ENCODE measurements around the gene WDFY4.

WDFY4 gene

DNA sequence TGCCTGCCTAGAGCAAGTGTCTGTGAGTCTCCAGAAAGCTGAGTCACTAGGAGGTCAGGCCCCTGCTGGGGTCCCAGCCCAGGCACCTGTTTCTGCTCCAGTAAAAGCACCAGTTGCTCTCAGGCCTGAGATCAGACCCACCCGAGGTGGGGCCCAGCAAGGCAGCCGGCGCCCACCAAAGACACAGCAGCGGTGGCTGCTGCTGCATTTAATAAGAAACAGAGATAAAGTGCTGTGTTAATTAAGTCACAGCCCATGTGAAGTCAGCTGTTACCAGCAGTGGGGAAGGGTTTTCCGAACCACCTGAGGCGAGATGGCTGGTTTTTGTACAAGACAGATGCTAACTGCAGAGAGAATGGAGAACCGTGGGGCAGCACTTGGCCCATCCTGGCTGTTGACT, 267.0 kb downstream of the WDFY4 start:
- DNase-seq, result no peak

DNA sequence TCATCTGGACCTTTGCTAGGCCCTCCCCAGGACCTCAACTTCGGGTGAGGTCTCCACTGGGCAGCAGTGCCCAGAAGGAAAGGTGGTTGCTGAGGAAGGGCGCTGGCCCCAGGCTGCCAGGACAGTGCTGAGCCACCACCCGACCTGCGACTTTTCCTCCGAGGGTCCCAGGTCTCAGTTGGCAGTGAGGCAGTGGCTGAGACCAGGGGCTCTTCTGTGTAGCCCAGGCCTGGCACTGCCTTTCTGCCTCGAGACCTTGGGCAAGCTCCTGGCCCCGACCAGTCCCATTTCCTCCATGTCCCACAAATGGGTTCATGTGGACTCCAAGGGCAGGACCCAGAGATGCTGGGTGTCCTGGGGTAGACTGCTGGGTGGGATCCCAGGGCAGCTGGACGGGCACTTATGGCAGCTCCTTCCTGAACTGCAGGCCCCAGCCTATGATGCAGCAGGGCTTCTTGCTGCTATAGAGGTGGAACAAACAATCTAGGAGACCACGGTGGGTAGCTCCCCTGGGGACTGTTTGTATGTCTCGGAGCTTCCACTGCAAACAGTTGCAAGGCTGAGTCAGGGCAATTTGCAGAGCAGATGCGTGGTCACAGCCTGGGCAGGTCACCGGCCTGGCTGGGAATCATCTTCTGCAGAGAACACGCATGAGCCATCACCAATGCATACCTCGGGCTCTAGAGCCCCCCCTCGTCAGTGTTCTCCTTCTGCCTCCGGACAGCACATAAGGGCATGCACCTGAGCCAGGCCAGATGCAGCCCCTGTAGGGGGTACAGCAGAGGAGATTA, 272.9 kb downstream of the WDFY4 start:
- DNase-seq, result no peak

DNA sequence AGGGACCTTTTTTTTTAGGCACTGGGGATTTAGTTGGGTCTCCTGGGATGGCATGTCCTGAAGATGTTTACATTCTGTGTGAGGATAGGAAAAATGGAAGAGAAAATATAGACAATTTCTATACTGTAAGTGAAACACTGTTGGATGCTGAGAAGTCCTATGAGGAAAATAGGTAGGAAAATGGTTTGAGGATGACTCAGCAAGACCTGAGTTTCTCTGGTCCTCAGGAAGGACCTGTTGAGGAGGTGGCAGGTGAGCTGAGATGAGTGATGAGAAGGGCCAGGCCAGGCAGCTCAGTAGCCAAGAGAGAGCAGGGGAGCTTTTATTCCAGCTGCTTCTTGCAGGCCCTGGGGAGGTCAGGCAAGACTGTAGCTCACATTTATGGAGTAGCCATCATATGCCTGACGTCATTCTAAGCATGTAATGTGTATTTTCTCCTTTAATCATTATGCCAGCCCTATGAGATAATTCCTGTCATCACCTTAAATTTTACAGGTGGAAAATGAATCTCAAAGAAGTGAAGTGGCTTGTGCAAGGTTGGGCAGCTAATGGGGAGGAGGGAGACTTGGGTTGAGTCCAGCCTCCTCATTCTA, 274.0 kb downstream of the WDFY4 start:
- no peak for DNase-seq

DNA sequence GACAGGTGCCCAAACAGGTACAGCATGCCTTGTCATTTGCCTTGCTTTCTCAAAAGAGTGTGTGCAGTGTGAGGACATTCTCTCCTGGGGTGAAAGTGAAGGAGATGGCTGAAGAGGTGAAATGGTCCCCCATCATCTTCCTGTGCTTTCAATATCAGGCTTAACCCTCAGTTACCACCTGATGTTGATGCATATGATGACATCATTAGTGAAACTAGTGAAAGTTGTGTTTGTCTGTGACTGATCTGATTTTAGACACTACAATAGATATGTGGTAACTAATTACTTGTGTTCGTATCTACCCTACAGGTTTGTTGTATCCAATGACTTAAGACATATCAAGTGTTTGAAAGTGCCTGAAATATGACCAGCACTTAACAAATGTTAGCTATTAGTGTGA, 279.4 kb downstream of the WDFY4 start:
- DNase-seq, result no peak

DNA sequence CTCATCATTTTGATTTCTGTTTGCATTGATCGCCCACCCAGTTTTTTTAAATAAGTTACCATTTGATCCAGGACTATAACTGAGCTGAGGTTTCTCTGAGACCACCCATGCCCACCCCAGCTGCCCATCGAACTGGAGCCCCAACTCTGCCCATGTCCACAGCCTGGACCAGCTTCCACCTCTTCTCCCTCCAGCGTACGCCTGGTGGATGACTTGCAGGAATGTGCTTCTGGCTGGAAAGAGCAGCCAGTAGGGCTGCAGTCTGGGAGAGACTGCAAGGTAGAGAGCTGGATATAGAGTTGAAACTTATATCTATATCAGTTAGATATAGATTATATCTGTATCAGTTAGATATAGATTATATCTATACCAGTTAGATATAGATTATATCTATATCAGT, 280.8 kb downstream of the WDFY4 start:
- no peak for DNase-seq

DNA sequence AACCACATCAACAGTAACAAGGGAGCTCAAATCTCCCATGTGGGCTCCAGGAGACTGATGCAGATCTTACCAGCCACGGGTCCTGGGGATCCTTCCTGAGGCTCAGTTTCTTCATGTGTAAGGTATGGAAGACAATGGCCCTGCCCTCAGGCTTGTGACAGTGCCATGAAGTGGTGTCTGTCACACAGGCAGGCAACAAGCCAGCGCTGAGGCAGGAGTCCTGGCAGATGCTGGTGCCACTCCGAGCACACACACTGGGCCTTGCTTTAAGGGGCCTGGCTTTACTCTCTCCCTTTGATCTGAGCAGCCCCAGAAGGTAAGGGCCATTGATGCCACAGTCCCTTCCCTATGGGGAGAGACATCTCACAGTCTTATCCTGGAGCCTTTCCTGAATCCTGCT, 283.4 kb downstream of the WDFY4 start:
- DNase-seq, result no peak

DNA sequence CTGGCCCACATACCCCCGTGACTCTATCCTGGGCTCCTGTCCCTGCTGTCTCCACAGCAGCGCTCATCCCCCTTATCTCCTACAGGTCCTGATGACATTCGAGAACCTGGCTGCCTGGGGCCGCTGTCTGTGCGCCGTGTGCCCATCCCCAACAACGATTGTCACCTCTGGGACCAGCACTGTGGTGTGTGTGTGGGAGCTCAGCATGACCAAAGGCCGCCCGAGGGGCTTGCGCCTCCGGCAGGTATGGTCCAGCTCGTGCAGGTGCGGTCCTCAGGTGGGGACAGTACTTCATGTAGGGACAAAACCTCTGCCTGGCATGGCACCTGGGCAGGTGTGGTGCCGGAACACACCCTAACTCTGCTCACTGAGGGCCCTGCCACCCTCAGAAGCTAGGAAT, 285.4 kb downstream of the WDFY4 start:
- DNase-seq, result no peak

DNA sequence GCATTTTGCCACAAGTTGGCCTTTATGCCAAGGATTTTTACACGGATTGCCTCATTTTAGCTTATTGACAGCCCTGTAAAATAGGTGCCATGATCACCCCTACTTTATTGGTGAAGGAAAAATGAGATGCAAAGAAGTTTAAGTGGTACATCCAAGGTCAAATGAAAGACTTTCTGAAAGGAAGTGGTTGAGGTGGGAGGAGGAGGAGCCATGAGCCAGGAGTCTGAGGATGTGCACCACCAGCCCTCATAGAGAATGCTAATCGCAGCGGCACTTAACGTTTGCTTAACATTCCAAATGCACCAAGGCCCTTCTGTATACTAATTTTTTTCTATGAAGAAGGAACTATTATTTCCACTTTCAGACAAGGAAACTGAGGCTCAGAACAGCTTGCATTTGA, 286.0 kb downstream of the WDFY4 start:
- no peak for DNase-seq

DNA sequence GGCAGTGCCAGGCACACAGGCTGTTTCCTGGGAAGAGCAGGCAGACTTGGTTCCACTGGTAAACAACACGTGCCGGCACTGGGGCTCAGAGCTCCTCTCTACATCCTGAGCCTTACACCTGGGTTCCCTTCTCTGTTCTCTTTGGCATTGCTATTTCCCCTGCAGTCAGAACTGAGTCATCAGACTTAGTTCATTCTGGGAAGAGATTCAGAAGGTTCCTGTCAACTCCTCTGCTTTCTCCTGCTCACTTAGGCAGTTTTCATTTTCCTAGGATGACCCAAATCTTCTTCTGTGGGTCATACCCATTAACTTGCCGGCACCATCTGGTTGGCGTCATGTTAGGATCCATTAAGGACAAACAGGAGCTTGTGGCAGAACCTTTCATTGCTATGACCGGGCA, 288.4 kb downstream of the WDFY4 start:
- DNase-seq, result no peak

DNA sequence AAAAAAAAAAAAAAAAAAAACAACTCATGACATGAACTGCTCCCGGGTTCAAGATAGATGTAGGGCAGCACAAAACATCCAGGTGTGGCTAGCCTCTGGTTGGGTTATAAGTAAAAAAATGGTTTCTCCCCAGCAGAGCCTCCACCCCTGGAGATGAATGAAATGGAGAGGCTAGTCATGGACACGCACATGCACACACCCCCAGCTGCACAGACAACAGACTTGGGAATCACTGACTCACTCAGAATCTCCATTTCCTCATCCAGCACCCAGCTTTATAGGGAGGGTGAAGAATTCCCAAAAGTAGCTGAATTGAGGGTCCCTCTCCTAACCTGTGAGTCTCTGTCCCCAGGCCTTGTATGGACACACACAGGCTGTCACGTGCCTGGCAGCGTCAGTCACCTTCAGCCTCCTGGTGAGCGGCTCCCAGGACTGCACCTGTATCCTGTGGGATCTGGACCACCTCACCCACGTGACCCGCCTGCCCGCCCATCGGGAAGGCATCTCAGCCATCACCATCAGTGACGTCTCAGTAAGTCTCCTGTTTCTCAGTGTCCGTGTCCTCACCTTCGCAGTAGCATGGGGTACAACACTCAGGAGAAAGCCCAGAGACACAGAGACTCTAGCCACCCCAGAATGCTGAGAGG, 290.0 kb downstream of the WDFY4 start:
- DNase-seq, result no peak

DNA sequence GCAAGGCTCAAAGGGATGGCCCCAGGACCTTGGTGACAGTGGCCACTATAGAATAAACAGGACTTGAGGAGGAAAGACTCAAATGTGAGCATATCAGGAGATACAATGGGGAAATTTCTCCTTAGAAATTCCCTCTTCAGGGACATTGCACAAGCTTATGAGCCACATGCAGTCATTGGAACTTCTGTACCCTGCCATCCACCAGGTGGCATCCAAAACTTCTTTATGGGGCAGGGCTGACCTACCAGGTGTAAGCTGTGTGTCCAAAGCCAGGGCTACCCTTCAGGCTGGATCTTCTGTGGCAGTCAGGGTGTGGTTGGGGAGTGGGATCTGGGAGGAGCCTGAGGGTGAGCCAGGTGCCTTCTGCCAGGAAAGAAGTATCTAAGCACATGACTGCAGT, 291.5 kb downstream of the WDFY4 start:
- peak; percentile 35 for DNase-seq

DNA sequence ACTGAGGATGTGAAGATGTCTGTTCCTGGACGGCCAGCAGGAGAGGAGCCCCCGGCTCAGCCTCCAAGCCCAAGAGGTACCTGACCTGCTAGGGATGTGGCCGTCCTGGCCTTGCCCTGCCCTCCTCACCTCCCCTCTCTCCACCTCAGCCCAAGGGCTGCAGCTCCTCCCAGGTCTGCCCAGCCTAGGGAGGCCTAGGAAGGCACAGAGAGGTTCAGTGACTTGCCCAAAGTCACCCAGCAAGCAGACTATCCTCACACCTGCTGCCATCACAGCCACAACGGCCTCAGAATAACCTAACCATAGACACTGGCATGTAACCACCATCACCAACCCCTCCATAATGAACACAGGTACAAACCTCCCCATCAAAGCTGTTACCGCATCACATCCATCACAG, 293.6 kb downstream of the WDFY4 start:
- DNase-seq, result no peak

DNA sequence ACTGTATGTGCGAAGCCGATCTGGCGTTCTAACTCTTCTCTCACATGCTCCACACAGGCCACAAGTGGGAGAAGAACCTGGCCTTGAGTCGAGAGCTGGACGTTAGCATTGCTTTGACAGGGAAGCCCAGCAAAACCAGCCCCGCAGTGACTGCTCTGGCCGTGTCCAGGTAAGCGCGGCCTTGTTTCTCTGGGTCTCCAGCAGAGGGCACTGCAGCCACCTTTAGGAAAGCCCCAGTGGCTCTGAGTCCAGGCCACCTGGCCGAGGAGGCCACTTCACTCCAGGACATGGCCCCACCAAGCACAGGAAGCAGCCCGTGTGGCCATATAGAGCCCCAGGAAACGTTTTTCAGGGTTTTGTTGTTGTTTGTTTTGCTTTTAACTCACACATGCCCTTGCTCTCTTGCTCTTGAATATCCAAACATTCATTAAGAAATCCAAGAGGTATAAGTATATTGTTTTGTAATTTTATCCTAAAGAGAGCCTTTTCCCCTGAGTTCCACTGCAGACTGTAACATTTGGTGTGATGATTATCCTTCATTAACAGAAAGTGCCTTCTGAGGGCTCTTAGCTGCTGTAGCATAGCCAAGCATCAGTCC, 296.7 kb downstream of the WDFY4 start:
- peak; percentile 46 for DNase-seq

DNA sequence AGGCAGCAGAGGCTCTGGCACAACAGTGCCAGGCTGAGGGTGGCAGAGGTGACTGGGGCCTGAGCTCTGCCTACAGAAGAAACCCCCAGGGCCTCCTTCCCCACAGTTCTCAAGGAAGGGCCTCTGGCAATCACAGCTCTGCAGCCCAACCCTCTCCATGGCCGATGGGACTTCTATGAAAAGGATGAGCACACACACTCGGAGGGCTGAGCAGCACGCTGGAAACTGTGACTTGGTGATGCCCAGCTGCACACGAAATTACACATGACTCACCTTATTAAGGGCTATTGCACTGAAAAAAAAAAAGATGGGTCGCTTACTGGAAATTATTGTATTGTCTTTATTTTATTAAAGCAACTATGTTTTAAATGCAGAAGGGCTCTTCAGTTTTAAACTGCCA, 297.9 kb downstream of the WDFY4 start:
- DNase-seq, result no peak

DNA sequence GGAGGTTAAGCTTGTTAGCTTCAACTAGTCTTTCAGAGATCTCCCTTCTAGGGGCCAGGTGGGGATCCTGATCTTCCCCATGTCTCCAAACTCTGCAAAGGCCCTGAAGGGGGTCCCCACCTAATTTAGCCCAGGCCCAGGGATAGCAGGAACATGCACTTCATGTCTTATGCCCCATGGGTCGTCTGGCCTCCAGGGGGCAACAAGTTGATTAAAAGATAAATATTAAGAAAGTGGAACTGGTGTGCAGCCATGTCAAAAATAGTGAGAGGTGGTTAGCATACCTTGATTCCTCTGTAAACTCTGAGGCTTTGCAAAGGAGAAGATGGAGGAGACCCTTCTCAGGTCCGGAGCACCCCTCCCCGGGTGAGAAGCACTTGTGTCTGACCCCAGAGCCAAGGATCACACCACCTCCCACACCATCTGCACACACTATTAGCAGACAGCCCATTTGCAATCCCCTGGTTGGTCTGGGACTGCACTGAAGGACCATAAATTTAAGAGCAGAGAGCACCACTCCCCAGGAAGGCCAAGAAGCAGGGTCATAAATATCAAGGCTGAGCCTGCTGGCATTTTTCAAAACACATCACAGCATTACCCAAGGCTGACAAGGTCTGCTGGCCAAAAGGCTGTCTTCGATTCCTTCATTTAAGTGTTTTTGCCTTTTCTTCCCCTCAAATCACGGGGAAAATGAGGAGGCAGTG, 299.1 kb downstream of the WDFY4 start:
- DNase-seq, result no peak

DNA sequence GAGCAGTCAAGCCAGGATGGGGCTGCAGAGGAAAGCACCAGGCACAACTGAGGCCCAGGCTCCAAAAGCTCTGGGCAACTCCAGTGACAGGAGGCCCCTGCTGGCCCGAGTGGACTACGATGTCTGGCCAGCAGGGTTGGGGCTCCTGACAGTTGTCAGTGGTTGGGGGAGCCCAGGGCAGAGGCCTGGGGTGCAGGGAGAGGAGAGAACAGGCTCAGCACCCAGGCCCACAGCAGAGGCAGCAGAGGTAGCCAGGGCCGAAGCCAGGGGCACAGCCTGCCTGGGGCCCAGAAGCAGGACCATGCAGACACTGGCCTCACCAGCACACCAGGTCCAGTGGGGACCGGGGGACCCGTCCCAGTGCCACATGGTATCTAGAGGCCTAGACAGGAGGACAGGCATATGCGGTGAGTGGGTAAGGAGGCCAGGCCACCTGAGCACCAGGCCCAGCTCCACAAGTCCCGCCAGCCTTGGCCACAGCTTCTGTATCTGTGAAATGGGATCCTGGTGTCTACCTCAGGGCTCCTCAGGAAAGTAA, 301.0 kb downstream of the WDFY4 start:
- no peak for DNase-seq

DNA sequence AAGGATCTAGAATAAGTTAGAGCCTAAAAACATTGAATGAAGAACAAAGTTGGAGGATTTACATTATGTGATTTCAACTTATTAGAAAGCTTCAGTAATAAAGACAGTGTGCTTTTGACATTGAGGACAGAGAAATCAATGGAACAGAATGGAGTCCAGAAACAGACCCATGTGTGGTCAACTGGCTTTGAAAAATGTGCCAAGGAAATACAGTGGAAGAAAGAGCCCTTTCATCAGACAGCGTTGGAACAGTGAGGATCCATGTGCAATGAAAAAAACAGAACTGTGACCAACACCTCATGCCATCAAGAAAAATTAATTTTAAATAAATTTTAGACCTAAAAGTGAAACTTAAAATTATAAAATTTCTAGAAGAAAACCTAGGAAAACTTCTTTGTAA, 305.6 kb downstream of the WDFY4 start:
- no peak for DNase-seq

DNA sequence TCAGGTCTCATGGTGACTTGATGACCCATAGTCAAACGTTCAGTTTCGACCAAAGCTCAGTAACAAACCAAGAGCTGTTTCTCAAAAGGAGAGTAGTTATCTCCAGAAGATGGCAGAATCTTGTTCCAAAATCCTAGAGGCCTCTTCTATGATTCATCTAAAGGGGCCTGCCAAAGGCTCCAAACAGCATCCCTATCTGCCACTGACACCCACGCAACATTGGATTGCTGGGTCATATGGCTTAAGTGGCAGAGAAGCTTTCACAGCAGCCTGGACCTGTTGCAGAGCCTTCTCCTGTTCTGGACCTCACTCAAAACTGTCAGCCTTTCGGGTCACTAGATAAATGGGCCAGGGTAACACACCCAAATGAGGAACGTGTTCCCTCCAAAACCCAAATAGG, 309.0 kb downstream of the WDFY4 start:
- no peak for DNase-seq

DNA sequence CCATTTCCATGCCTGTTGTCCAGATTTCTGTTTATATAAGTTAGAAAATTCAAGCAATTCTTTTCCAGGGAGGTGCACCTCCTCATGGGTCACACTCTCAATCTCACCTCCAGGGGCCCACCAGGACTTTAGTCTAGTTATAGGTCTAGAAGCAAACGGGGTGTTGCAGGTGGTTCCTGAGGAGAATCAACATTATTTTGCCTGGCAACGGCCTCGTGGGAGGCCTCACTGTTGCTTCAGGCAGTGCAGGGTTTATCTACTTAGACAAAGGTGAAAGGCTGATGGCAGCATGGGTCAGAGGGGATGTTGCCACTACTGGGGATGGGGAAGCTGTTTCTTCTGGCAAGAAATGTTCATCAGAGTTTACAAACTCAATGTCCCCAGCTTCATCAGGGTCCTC, 311.7 kb downstream of the WDFY4 start:
- DNase-seq, result no peak

DNA sequence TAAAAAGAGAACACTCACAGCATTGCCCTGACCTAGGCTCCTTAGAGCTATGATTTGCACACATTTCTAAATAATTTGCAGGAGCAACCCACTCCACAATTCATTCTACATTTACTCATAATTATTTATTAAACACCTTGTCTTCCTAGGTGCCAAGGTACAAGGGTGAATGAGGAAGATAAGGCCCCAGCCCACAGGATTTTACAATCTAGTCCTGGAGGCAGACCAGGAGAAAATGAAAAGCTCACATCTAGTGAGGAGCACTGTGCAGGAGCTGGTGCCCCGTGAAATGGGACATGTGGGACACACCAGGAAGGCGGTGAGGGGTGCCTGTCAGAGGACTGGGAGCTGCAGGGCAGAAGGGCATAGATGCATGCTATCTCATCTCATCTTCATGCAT, 314.7 kb downstream of the WDFY4 start:
- DNase-seq, result no peak

DNA sequence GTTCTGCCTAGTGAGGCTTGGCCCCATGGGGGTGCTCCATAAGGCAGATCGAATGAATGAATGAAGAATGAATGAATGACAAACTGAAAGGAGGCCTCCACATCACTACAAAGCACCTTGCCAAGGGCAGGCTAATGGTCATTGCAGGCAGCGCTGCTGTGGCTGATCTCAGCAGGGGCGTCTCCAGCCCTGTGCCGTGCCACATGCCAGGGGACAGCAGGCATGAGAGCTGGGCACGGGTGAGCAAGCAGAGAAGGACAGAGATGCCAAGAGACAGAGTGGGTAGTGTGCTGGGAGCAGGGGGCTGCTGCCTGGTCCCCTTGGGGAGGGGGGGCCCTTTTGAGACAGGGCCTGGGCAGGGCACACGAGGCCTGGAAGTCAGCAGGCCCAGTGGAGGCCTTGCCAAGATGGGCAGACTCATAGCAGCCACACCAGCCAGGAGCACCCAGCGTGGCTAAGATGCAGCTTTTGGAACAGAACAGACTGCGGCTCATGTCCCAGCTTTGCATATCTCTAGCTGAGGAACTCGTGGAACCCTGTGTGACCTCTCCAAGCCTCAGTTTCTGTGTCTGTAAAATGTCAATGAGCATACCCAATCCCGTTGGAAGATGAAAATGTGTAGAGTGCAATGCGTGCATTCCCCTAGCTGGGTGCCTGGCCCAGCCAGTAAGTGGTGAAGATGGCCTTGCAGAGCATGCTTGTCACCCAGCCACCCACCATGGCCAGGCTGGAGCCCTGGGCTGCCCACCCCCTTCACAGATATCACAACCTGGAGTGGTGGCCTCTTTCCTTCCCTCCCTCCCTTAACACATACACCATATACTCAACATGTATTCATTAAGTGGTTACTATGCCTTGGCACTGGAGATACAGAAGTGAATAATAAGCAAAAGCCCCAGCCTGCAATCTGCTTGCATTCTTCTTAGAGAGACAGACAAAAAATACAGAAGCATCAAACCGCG, 316.0 kb downstream of the WDFY4 start:
- DNase-seq, result no peak

DNA sequence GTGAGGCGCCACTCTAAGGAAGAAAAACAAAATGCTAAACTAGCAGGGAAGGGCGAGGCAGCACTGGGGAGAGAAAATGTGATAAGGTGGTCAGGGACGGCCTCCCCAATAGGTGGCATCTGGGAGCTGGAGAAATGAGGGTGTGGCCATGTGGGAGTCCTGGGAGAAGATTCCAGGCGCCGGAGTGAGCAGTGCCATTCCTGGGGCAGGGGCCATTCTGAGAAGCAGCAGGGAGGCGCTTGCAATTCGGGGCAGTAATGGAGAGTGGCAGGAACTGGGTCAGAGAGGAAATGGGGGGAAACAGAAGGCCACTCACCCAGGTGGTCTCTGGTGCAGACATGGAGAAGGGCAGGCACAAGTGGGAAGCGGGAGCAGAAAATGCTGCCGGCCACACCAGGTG, 316.7 kb downstream of the WDFY4 start:
- no peak for DNase-seq
